Measurements from ENCODE around the gene KIRREL3. TPM values are rescaled to one million over a fixed set of nuclear protein-coding genes. Genes with fewer than 3 reads are reported as not detected.

The KIRREL3 gene
- total and polyA plus RNA-seq, 2 of the 8 experiments (the other 6 are each of a cell fraction or from before 2014, with no cell fraction given): 0.29 to 0.32 TPM

GRCh38 chr11:126879516-126879915 is 121.1 kb downstream of the KIRREL3 start:
- Histone ChIP-seq H3K14ac (ENCODE audit: insufficient read length) (no peak overlapping the region), H3K36me3 (ENCODE audit: control insufficient read depth in 2 of 4, insufficient read depth in 4 of 4, low read length in 3 of 4) (no peaks in the 10 kb centered on the region), H3K4me3 (ENCODE audit: extremely low read depth in 1 of 4, insufficient read depth in 2 of 4, low read depth in 3 of 4, low read length in 4 of 4) (no peak overlapping the region), H3K23ac (ENCODE audit: insufficient read length) (no peak overlapping the region), H2BK15ac (ENCODE audit: low read length) (no peak overlapping the region), H2BK120ac (replicated peaks; ENCODE audit: low read depth, low read length) (no peak overlapping the region), H2BK20ac (ENCODE audit: low read length) (no peak overlapping the region), H3K27ac (ENCODE audit: low read depth, low read length) (no peak overlapping the region), H4K20me1 (replicated peaks in 1 of 2; ENCODE audit: control insufficient read depth in 1 of 2, insufficient read depth in 2 of 2, low read length in 2 of 2) (no peaks in the 10 kb centered on the region), H3K9ac (replicated peaks in 1 of 4; ENCODE audit: extremely low read depth in 1 of 4, low read depth in 3 of 4, low read length in 3 of 4) (no peak overlapping the region), H3K9me3 (ENCODE audit: insufficient read depth in 2 of 2, low read depth in 1 of 2, low read length in 1 of 2) (no peaks in the 10 kb centered on the region), H4K8ac (ENCODE audit: extremely low read depth, insufficient read depth, low read length) (no peak overlapping the region), H3K23me2 (ENCODE audit: low read depth, low read length) (no peaks in the 10 kb centered on the region), H3K4ac (replicated peaks; ENCODE audit: insufficient read length, low read depth, low read length) (no peak overlapping the region), H2BK5ac (ENCODE audit: low read depth, low read length) (no peak overlapping the region), H4K5ac (ENCODE audit: insufficient read length, low read depth, low read length) (no peak overlapping the region), H4K91ac (replicated peaks; ENCODE audit: insufficient read length, low read length) (no peak overlapping the region), H2AK5ac (ENCODE audit: low read depth, low read length) (no peak overlapping the region), H3K79me2 (ENCODE audit: control insufficient read depth in 1 of 2, insufficient read depth in 2 of 2, low read length in 2 of 2) (no peaks in the 10 kb centered on the region), H3K4me1 (replicated peaks in 1 of 4; ENCODE audit: control insufficient read depth in 3 of 4, insufficient read depth in 4 of 4, low read length in 3 of 4) (no peaks in the 10 kb centered on the region), H3K79me1 (ENCODE audit: low read depth, low read length) (no peaks in the 10 kb centered on the region), H2AFZ (ENCODE audit: low read length) (no peak overlapping the region), H3K27me3 (replicated peaks in 1 of 4; ENCODE audit: control insufficient read depth in 3 of 4, extremely low read depth in 1 of 4, insufficient read depth in 3 of 4, low read length in 3 of 4) (no peaks in the 10 kb centered on the region), H2BK12ac (ENCODE audit: low read depth, low read length) (no peak overlapping the region), H3K18ac (ENCODE audit: extremely low read depth, low read length) (no peak overlapping the region), H3K4me2 (ENCODE audit: insufficient read depth in 1 of 2, low read depth in 2 of 2, low read length in 2 of 2) (no peak overlapping the region), H3K56ac (replicated peaks; ENCODE audit: insufficient read length, low read depth, low read length) (no peak overlapping the region)
- FAIRE-seq (no peak), DNase-seq (ENCODE audit: low read depth in 1 of 2, low spot score in 2 of 2) (no peak)
- CTCF ChIA-PET (ENCODE audit: partially characterized antibody): interaction anchor here (0.9 to 1.6 kb wide), 11 partner anchors 8 to 289 kb away, joined by 3 to 5 read pairs (median 4); no protein-coding TSS in a partner anchor
- POLR2A ChIA-PET (ENCODE audit: partially characterized antibody): interaction anchor here (0.8 kb wide), 1 partner anchor 105 kb away, joined by 3 read pairs; no protein-coding TSS in a partner anchor
- TF ChIP-seq JUND (IDR thresholded peaks at IDR 0.05; ENCODE audit: low read length): no peak
- TF ChIP-seq CHD2 (IDR thresholded peaks at IDR 0.05; ENCODE audit: low read length): no peak
- no peak for TF ChIP-seq BCL11A (IDR thresholded peaks at IDR 0.05; ENCODE audit: low read depth in 2 of 2, low read length in 2 of 2)
- no peak for TF ChIP-seq SAP30 (IDR thresholded peaks at IDR 0.05; ENCODE audit: insufficient read depth, insufficient replicate concordance, low read length)
- TF ChIP-seq BRCA1 (IDR thresholded peaks at IDR 0.05; ENCODE audit: low read depth, low read length): no peak
- TF ChIP-seq CTBP2 (IDR thresholded peaks at IDR 0.05; ENCODE audit: borderline replicate concordance, insufficient read depth, insufficient read length, low read length): no peak
- TF ChIP-seq RXRA (IDR thresholded peaks at IDR 0.05; ENCODE audit: insufficient read depth, low read depth, low read length): no peak

Data from H1 (cell line).